GM18951 (cell line): ENCODE measurements around the gene PNPLA3.

Source experiments
- POLR2A ChIP-seq: IDR thresholded peaks from 4 replicates; pipeline ENCODE4 v1.6.1; 2011; ENCODE audit warnings: mild to moderate bottlenecking; ENCODE audit not compliant: insufficient read length, insufficient read depth; ENCODE audit errors: extremely low read depth
- in situ Hi-C: fragments of 300-500 bp; cut with MboI; formaldehyde crosslinking; loops from one replicate; pipeline ENCODE4 v1.12.0; 2022; ENCODE audit warnings: low sequenced_read_pairs, mixed read lengths, inconsistent platforms; ENCODE audit not compliant: unreplicated experiment

Gene PNPLA3

GRCh38 chr22:43948836-43949406 lies 25.3 kb downstream of the PNPLA3 start:
- in situ Hi-C loops, result no loop called here

GRCh38 chr22:43951391-43951790 lies 27.8 kb downstream of the PNPLA3 start:
- no peak for TF ChIP-seq POLR2A
- in situ Hi-C loops, result no loop called here

More at GRCh38 chr22:43948836-43949406, 25.3 kb downstream of the PNPLA3 start:
- no peak for TF ChIP-seq POLR2A

- in situ Hi-C loops, result no loop called here
- TF ChIP-seq POLR2A, result no peak
Measured at GRCh38 chr22:43951966-43952365, 28.4 kb downstream of the PNPLA3 start.

- TF ChIP-seq POLR2A, result no peak
- in situ Hi-C loops, result no loop called here
Measured at GRCh38 chr22:43953988-43954785, 30.6 kb downstream of the PNPLA3 start.

- TF ChIP-seq POLR2A, result peak; percentile 95
- in situ Hi-C loops, result no loop called here
Measured at GRCh38 chr22:43955040-43955882, 31.7 kb downstream of the PNPLA3 start, which contains the start of gene SAMM50. TSS of gene SAMM50 (plus strand) at chr22:43955442. CDS start at chr22:43955578, 136 bp downstream.

GRCh38 chr22:43955883-43956782 lies 32.5 kb downstream of the PNPLA3 start:
- no peak for TF ChIP-seq POLR2A
- in situ Hi-C loops, result no loop called here

- no peak for TF ChIP-seq POLR2A
Measured at GRCh38 chr22:43956805-43957463, 33.3 kb downstream of the PNPLA3 start.

GRCh38 chr22:43957871-43958270 lies 34.3 kb downstream of the PNPLA3 start:
- in situ Hi-C loops, result no loop called here
- TF ChIP-seq POLR2A, result no peak

More at GRCh38 chr22:43956805-43957463, 33.3 kb downstream of the PNPLA3 start:
- in situ Hi-C loops, result no loop called here

GRCh38 chr22:43964314-43964857 lies 40.8 kb downstream of the PNPLA3 start:
- TF ChIP-seq POLR2A, result no peak
- in situ Hi-C loops, result no loop called here

- in situ Hi-C loops, result no loop called here
- no peak for TF ChIP-seq POLR2A
Measured at GRCh38 chr22:43967069-43967468, 43.5 kb downstream of the PNPLA3 start.

GRCh38 chr22:43968614-43969013 lies 45.0 kb downstream of the PNPLA3 start:
- in situ Hi-C loops, result no loop called here

GRCh38 chr22:43969021-43969878 lies 45.6 kb downstream of the PNPLA3 start:
- in situ Hi-C loops, result no loop called here
- no peak for TF ChIP-seq POLR2A

More at GRCh38 chr22:43968614-43969013, 45.0 kb downstream of the PNPLA3 start:
- no peak for TF ChIP-seq POLR2A
